Parathyroid adenoma (tissue), 2 donors: ENCODE measurements around the gene NR1I3.
"Not testable (repeated sequence)": the region's sequence is repeated elsewhere in the genome, so short reads cannot be mapped to it uniquely, and the experiment has no call there.

Source experiments
- H2AFZ ChIP-seq: fragments of 300-600 bp; sonication (generic); one replicate; pipeline ENCODE4 v1.7.0; 2017; ENCODE audit warnings: antibody characterized with exemption, mild to moderate bottlenecking
- H3K27ac ChIP-seq: fragments of 300-600 bp; sonication (generic); one replicate; pipeline ENCODE4 v1.7.0; 2017
- H3K27me3 ChIP-seq: fragments of 300-600 bp; sonication (generic); one replicate; pipeline ENCODE4 v1.7.0; 2017; ENCODE audit warnings: low read length; ENCODE audit not compliant: control insufficient read depth, insufficient read depth
- H3K36me3 ChIP-seq: fragments of 300-600 bp; sonication (generic); one replicate; pipeline ENCODE4 v1.7.0; 2017; ENCODE audit warnings: low read length; ENCODE audit not compliant: control insufficient read depth, insufficient read depth
- H3K4me1 ChIP-seq: fragments of 300-600 bp; sonication (generic); one replicate; pipeline ENCODE4 v1.7.0; 2017; ENCODE audit warnings: control low read depth
- H3K4me2 ChIP-seq: fragments of 300-600 bp; sonication (generic); one replicate; pipeline ENCODE4 v1.7.0; 2017; ENCODE audit warnings: low read length
- H3K4me3 ChIP-seq: fragments of 300-600 bp; sonication (generic); one replicate; pipeline ENCODE4 v1.7.0; 2017; ENCODE audit warnings: low read depth, low read length
- H3K79me2 ChIP-seq: fragments of 300-600 bp; sonication (generic); one replicate; pipeline ENCODE4 v1.7.0; 2017; ENCODE audit warnings: control low read depth
- H3K9ac ChIP-seq: fragments of 300-600 bp; sonication (generic); one replicate; pipeline ENCODE4 v1.7.0; 2017; ENCODE audit warnings: mild to moderate bottlenecking
- H3K9me3 ChIP-seq: fragments of 300-600 bp; sonication (generic); one replicate; pipeline ENCODE4 v1.7.0; 2017; ENCODE audit warnings: low read length; ENCODE audit not compliant: control insufficient read depth
- TF ChIP-seq, protein P1 (sequence below): fragments of 300-600 bp; sonication (generic); IDR thresholded peaks from one replicate; pipeline ENCODE4 v1.7.0; 2017; ENCODE audit warnings: antibody characterized with exemption, mild to moderate bottlenecking
- donor health status: primary hyperparathyroidism.

NR1I3 gene

DNA sequence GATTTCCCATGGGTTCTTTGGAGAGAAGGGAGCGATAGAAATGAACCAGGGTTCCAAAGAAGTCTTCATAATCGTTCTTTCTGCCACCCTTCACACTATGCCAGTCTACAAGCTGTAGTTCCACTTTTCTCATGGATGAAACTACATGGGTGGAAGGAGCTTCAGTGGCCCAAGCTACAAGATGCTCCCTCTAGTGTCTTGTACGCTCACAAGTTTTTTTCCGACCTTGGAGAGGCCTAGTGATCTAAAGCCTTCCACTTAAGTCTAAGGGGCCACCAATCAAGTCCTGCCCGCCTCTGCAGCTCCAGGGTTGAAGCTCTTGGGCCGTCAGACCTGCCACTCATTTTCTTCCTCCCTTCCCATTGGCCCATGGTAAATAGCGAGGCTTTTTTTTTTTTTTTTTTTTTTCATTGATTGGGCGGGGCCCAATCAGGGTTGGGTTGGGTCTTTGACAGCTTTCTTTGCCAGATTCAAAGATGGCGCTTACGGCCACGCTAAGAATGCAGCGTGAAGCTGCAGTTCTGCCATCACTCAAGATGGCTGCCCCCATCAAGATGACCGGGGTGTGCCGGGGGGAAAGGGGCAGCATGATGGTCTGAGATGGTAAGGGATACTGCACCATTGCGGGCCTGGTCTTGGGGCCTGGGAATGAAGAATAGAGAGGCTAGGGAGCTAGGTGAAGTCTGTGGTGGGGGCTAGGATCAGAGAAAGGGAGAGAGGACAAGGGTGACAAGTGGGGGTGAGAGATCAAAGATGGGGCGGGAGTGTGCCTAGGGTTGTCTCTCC, 12.3 kb downstream of the NR1I3 start, which contains the start of gene TOMM40L:
Gene TOMM40L, plus strand, starts transcription at position 527 of the 786 bp plus-strand sequence. CDS start 430 bp downstream, outside the sequence.
- H2AFZ ChIP-seq, result peak within 1 kb of the TSS; percentile 90
- H3K79me2 ChIP-seq, result no peaks in the 10 kb centered on the region
- TF ChIP-seq, protein P1, sequence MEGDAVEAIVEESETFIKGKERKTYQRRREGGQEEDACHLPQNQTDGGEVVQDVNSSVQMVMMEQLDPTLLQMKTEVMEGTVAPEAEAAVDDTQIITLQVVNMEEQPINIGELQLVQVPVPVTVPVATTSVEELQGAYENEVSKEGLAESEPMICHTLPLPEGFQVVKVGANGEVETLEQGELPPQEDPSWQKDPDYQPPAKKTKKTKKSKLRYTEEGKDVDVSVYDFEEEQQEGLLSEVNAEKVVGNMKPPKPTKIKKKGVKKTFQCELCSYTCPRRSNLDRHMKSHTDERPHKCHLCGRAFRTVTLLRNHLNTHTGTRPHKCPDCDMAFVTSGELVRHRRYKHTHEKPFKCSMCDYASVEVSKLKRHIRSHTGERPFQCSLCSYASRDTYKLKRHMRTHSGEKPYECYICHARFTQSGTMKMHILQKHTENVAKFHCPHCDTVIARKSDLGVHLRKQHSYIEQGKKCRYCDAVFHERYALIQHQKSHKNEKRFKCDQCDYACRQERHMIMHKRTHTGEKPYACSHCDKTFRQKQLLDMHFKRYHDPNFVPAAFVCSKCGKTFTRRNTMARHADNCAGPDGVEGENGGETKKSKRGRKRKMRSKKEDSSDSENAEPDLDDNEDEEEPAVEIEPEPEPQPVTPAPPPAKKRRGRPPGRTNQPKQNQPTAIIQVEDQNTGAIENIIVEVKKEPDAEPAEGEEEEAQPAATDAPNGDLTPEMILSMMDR, result peak; percentile 45
- H3K4me2 ChIP-seq, result peak within 1 kb of the TSS; percentile 81
- no peaks in the 10 kb centered on the region for H3K36me3 ChIP-seq
- no peak within 1 kb of the TSS for H3K9ac ChIP-seq
- no peaks in the 10 kb centered on the region for H3K27me3 ChIP-seq
- peak within 1 kb of the TSS; percentile 79 for H3K4me3 ChIP-seq
- peaks cover 5% of the 10 kb centered on the region for H3K4me1 ChIP-seq
- H3K27ac ChIP-seq, result peak within 1 kb of the TSS; percentile 56
- H3K9me3 ChIP-seq, result no peaks in the 10 kb centered on the region

DNA sequence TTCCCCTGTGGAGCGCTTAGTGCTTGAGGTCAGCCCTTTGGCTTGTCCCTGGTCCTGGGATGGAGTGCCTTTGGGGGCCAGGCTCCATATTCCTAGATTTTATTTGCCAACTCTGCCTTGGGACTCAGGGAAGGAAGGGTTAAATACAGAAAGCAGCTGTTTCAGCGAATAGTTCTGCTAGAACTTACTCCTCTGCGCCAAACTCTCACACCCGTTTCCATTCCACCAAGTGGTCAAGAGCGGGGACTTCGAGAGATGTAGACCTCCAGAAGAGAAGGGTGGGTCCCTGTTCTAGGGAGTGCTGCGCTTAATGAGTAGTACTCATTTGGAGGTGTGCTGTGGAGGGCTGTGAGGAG, 12.8 kb downstream of the NR1I3 start:
- H3K9me3 ChIP-seq, result no peaks in the 10 kb centered on the region
- H3K9ac ChIP-seq, result no peak overlapping the region
- peak overlapping the region; percentile 14 for H3K4me3 ChIP-seq
- no peaks in the 10 kb centered on the region for H3K27me3 ChIP-seq
- peak overlapping the region; percentile 5 for H3K27ac ChIP-seq
- H3K4me2 ChIP-seq, result peak overlapping the region; percentile 52
- H3K4me1 ChIP-seq, result peaks cover 5% of the 10 kb centered on the region
- H3K79me2 ChIP-seq, result no peaks in the 10 kb centered on the region
- H3K36me3 ChIP-seq, result no peaks in the 10 kb centered on the region
- peak overlapping the region; percentile 66 for H2AFZ ChIP-seq
- TF ChIP-seq, protein P1, result no peak

DNA sequence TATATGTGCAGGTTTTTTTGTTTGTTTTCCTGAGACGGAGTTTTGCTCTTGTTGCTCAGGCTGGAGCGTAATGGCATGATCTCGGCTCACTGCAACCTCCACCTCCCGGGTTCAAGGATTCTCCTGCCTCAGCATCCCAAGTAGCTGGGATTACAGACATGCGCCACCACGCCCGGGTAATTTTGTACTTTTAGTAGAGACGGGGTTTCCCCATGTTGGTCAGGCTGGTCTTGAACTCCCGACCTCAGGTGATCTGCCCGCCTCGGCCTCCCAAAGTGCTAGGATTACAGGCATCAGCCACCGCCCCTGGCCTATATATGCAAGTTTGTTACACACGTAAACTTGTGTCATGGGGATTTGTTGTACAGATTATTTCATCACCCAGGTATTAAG, 13.3 kb downstream of the NR1I3 start:
- H3K27ac ChIP-seq, H3K9me3 ChIP-seq, H3K9ac ChIP-seq, H2AFZ ChIP-seq, H3K36me3 ChIP-seq, H3K4me2 ChIP-seq, H3K4me3 ChIP-seq, H3K79me2 ChIP-seq, H3K27me3 ChIP-seq, H3K4me1 ChIP-seq: not testable (repeated sequence)

DNA sequence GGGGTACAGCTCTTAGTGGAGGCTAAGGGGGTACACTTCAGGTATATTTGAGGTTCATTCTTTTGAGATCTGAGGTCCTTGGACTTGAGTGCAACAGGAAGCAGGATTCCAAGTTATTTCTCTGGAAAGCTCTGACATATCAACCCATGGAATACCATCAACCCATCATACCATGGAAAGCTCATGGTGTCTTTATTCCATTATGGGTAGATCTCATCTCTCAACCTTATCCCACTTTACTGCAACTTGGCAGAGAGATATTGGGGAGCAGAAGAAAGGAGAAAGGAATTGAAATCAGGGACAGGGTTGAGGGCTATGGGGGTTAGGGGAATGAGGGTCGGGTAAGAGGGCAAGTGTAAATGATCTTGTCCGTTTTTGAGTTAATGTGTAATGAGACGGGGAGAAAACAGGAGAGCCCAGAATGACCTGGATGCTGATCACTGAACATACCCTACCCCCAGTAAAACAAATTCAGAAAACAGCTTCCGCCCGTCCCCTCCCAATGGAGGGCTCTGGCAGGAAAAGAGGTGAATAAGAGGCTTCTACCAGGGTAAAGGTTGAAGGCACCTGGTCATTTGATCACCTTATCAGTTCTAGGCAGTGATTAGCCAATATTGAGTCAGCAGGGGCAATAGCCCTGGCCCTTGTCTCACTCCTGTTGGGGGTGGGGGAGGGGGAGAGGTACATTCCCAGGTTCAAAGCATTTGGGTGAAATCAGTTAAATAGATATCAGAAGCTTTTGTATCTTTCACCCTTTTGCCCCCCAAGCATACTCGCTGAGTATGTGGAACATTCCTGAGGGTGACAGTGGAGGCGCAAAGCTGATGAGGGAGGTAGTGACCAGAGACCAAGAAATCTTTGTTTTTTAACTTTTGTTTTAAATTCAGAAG, 14.0 kb downstream of the NR1I3 start:
- Histone ChIP-seq H3K36me3 (no peaks in the 10 kb centered on the region), H2AFZ (no peak overlapping the region), H3K79me2 (no peaks in the 10 kb centered on the region), H3K9me3 (no peaks in the 10 kb centered on the region), H3K27ac (no peak overlapping the region), H3K4me3 (no peak overlapping the region), H3K27me3 (no peaks in the 10 kb centered on the region), H3K4me1 (peaks cover 9% of the 10 kb centered on the region), H3K9ac (no peak overlapping the region), H3K4me2 (no peak overlapping the region)
- TF ChIP-seq, protein P1, result no peak
